OCI-LY7 (cell line): ENCODE measurements around the gene ITGA4.

ENCODE experiments used
- CTCF ChIP-seq: fragments of 200-600 bp; sonication (generic); conservative IDR thresholded peaks from 2 replicates; pipeline ENCODE4 v1.5.1; 2014; ENCODE audit warnings: mild to moderate bottlenecking, antibody characterized with exemption, low read length, moderate library complexity, mixed read lengths
- EZH2phosphoT487 ChIP-seq: fragments of 200-600 bp; sonication (generic); IDR thresholded peaks from 2 replicates; pipeline ENCODE4 v1.6.1; 2018; ENCODE audit warnings: low read depth, borderline replicate concordance, mild to moderate bottlenecking, mixed run types, antibody characterized with exemption, low read length, moderate library complexity, mixed read lengths

- no peak for TF ChIP-seq CTCF
- no peak for TF ChIP-seq EZH2phosphoT487
Measured at GRCh38 chr2:181578829-181579228, 121.6 kb downstream of the ITGA4 start.
